Vagina (tissue), 2 donors: ENCODE results near the gene GOLGA6L9.
"Not testable (repeated sequence)": the region's sequence is repeated elsewhere in the genome, so short reads cannot be mapped to it uniquely, and the experiment has no call there.

ENCODE experiments used
- POLR2A ChIP-seq, 2 donors: fragments of 450-650 bp; IDR thresholded peaks; one replicate each; pipeline ENCODE4 v1.6.1; 2017; ENCODE audit warnings: antibody characterized with exemption in 2 of 2, mild to moderate bottlenecking in 2 of 2, moderate library complexity in 2 of 2
- TF ChIP-seq, protein P1 (sequence below), 3 experiments: fragments of 450-650 bp in 2 of 3; fragments of 200-600 bp in 1 of 3; sonication (generic) in 1 of 3; IDR thresholded peaks; one replicate each; pipeline ENCODE4 v1.5.1; 2017 to 2019; ENCODE audit warnings: antibody characterized with exemption in 3 of 3, mild to moderate bottlenecking in 2 of 3, moderate library complexity in 2 of 3

DNA sequence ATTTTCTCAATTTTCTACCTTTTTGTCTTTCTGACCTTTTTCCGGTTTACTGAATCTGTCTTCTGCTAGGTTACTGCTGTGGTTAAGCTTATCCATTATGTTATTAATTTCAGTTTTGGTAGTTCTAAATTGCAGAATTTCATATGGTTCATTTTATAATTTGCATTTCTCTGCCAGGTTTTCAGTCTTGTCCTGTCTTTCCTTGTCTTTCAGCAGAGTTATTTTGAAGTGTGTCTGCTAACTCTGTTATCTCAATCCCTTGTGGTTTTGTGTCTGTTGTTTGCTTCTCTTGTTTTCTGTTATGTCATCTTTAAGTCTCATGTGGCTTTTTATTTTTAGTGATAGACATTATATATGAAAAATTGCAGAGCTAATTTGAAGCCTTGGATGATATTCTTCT, 18.0 kb upstream of the GOLGA6L9 start:
- TF ChIP-seq, protein P1, sequence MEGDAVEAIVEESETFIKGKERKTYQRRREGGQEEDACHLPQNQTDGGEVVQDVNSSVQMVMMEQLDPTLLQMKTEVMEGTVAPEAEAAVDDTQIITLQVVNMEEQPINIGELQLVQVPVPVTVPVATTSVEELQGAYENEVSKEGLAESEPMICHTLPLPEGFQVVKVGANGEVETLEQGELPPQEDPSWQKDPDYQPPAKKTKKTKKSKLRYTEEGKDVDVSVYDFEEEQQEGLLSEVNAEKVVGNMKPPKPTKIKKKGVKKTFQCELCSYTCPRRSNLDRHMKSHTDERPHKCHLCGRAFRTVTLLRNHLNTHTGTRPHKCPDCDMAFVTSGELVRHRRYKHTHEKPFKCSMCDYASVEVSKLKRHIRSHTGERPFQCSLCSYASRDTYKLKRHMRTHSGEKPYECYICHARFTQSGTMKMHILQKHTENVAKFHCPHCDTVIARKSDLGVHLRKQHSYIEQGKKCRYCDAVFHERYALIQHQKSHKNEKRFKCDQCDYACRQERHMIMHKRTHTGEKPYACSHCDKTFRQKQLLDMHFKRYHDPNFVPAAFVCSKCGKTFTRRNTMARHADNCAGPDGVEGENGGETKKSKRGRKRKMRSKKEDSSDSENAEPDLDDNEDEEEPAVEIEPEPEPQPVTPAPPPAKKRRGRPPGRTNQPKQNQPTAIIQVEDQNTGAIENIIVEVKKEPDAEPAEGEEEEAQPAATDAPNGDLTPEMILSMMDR (IDR thresholded peaks at IDR 0.05) = not testable (repeated sequence)
- not testable (repeated sequence) for TF ChIP-seq POLR2A (IDR thresholded peaks at IDR 0.05)
